Skin epidermis (tissue), 12 donors: ENCODE measurements around the gene ENTPD6.

Experiments
- H3K27ac ChIP-seq, 21 experiments: fragments of 200-600 bp; sonication (generic) in 11 of 21; one replicate each; pipeline ENCODE4 v1.5.0; 2020; ENCODE audit warnings: mild to moderate bottlenecking in 3 of 21, inconsistent platforms in 2 of 21, moderate library complexity in 2 of 21
- H3K4me3 ChIP-seq, 7 experiments: fragments of 200-600 bp; sonication (generic) in 2 of 7; one replicate each; pipeline ENCODE4 v1.5.0; 2020; ENCODE audit warnings: inconsistent platforms in 2 of 7, mild to moderate bottlenecking in 2 of 7, moderate library complexity in 1 of 7

Gene ENTPD6

DNA sequence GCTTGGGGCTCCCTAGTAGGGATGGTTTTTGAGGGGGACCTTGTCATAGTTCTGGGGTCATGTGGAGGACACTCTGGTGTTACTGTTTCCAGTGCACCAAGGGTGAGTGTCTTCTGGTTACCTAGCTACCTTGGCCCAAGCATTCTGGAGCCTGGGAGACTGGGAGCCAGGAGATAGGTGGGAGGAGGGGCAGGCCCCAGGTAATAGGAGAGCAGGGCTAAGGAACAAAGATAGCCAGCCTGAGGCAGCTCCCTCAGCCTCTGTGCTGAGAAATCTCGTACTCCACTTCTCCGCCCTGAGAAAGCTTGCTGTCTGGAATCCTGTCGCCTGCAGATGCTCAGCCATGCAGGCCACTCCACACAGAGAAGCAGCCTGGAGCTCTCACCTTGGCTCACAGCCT lies 8.3 kb upstream of the ENTPD6 start:
- Histone ChIP-seq H3K4me3 (no peak overlapping the region), H3K27ac (no peak overlapping the region)

DNA sequence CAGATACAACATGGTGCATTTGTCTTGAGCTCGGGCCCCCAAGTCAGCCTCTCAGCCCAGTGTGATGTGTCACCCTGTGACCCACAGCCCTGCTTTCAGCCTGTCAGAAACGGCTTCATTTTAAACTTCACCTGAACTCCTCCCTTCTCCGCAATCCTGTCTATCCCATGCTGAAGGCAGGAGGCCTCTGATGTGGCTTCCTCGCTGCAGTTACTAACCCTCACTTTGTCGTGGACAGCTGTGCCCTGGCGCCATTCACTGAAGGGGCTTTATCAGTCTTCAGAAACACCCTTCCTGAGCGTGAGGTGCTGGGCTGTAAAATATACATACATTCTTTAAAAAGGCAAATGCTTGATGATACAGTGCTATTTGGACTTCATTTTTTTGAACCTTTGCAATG lies 7.9 kb upstream of the ENTPD6 start:
- H3K27ac ChIP-seq: no peak overlapping the region
- H3K4me3 ChIP-seq: no peak overlapping the region

DNA sequence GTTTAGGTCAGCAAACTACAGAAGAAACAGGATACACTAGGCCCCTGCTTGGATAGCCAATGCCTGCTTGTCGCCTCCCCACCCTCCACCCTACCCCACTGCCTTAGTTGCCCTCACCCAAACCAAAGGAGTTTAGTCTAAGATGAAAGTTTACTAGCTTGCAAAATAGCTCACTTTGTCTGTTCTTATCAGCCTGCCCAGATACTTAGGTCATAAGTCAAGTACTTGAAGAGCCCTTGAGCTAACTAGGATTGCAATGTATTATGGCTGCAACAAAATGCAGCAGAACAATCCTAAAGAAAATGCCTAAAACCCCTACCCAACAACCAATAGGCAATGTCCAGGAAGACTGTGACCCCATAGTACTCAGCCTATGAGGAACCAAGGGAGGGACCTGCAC lies 7.3 kb upstream of the ENTPD6 start:
- no peak overlapping the region for H3K27ac ChIP-seq

DNA sequence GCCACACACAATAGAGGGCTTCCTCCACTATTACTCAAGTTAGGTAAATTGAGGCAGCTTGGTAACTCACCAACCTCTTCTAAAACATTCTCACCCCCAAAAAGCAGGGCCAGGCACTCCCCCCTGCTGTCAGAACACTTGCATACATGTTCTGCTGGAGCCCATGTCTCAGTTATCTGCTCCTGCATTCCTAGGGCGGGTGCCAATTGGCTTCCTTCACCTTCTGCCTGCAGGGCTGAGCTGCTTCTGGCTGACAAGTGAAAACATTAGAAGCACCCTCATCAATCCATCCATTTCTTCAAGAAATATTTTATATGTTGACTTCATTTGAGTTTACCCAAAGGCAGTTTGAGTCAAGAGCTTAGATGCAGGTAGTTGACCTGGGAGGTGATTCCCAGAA lies 4.5 kb upstream of the ENTPD6 start:
- H3K4me3 ChIP-seq: no peak overlapping the region
- no peak overlapping the region for H3K27ac ChIP-seq

More for the DNA sequence above, 7.3 kb upstream of the ENTPD6 start:
- no peak overlapping the region for H3K4me3 ChIP-seq

DNA sequence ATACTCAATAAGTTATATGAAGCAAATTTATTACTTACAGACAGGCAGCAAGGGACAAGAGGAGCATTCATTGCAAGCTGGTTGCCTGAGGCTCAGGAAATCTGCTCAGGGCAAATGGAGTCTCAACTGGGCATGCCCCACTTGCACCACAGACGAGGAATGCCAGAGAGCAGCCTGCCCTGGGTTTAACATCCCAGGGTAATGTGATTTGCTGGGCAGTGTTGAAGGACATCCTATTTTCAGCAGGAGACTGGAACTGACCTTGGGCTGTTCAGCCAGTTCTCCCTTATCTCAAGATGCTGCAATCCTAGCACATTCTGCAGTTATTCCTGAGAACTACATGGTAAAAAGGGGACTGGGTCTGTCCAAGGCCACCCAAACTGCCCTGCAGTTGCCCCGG lies 3.8 kb upstream of the ENTPD6 start:
- no peak overlapping the region for H3K4me3 ChIP-seq

DNA sequence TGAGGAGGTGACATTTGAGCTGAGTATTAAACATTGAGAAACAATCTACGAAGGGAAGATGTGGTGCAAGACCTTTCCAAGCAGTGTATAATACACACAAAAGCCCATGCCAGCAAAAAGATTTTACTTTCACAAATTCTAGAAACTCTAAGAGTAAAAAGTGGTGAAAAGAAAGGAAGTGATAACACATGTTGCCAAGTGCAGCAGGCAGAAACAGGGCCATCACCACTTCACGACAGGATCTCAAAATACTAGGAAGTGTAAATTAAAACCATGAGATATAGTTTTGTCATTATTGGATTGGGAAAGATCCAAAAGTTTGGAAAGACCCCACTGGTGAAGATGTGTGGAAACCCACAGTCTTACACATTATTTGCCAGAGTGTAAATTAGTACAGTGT lies 1.7 kb upstream of the ENTPD6 start:
- Histone ChIP-seq H3K4me3 (no peak overlapping the region), H3K27ac (no peak overlapping the region)

More for the DNA sequence above, 3.8 kb upstream of the ENTPD6 start:
- peak overlapping the region in 1 of 21 experiments; percentile 50 for H3K27ac ChIP-seq

DNA sequence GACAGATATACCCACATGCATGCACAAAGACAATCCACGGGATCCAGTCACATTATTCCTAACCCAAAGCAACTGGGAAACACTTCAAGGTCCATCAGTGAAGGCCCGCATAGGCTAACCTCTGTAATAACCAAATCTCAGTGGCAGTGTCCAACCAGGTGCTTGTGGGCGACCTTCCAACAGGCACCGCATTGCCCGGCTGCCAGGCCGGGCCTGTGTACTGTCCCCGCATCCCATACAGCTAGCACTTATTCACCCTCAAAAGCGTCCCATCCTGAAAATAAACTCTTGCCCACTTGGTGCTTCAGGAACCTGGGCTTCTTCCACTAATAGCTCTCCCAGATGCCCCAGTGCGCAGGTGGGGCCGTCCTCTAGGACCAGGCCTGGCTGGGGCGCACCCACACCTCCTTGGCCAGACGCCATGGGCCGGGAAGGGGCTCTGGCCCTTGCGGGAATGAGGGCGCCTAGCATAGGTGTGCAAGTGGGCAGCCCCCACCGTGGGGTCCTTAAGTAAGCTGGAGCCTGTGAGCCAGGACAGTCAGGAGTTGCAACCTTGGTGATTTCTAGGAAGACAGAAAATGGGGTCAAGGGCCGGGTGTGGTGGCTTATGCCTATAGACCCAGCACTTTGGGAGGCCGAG lies 1.1 kb upstream of the ENTPD6 start:
- peak overlapping the region in 1 of 7 experiments; percentile 89 for H3K4me3 ChIP-seq
- H3K27ac ChIP-seq: peak overlapping the region in 4 of 21 experiments; percentile 77 to 96 (median 90)

DNA sequence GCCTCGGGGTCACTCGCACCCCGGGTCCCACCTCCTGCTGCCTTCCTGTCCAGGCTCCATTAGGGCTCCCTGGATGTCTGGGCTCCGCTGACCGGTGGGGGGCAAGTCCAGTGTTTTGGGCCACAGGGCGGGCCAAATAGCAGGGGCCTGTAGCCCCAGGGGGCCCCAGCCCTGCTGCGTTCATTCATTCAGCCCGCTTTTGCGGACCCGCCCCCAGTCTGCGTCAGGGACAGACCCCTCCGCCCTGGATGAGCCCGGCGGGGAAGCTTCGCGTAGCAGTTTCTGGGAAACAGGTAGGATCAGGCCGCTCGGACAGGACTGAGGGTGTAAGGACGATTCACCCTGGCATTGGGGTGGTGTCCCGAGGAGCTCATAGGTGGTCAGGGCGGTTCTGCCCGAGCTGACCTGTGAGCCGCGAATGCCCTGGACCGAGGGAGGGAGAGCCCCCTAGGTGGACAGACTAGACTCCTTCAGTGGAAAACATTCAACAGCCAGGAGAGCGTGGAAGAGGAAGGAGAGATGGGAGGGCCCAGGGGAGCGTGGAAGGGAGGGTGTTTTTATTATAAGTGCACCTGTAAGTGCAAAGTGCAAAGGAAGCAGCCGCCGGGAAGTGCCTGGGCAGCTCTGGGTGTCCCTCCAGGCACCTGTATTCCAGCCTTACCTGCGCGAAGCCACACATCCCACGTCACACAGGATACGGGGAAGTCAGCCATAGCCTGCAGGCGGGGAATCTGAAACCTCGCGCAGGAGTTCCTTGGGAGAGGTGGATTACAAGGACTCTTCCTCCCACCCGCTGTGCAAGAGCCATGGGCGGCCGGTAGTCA lies 662 bp downstream of the ENTPD6 start:
- H3K27ac ChIP-seq: peak overlapping the region; percentile 53 to 96 (median 87)
- peak overlapping the region; percentile 62 to 95 (median 85) for H3K4me3 ChIP-seq

DNA sequence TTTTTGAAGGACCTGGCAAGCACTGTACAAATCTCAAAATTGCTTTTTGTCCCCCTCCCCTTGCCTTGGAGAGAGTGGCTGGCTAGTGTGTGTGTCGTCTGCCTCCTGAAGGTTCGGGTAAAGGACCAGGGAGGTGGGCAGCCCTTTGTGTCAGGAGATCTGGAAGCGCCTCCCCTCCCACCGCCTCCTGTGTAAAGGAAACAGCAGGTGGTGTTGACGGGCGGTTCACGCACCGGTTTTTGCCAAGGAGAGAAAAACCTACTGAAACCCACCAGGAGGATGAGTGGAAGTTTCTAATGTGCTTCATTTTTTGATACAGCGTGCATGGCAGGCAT lies 1.2 kb downstream of the ENTPD6 start:
- peak overlapping the region in 10 of 21 experiments; percentile 77 to 96 (median 90) for H3K27ac ChIP-seq

DNA sequence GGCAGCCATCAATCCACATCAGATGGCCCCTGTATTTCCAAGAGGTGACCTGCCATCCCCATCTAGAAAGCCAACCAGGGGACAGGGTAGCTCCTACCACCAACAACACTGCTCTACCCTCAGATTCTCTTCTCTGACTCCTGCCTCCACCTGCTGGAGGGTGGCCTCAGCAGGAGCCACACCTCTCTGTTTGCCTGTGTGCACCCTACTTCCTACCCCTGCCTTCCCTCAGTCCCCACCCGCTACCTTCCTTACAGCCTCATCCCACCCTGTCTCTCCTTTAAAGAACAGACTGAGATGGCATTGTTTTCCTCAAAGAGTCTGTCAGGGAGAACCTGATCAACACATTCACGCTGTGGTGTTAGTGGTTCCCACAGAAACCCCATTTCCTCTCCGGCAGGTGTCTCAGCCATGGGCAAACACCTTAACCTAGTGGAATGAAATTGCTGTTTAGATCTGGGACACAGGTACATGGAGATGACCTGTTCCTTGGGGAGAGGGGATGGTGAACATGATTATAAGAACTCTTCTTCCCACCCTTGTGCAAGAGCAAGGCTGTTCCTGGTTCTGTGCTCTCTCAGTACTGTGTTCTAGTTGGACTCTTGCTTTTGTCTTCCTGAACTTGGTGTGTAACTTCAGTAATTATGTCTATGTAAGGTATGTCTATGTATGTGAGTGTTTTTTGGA lies 1.8 kb downstream of the ENTPD6 start:
- Histone ChIP-seq H3K27ac (peak overlapping the region in 3 of 21 experiments; percentile 86 to 95 (median 87)), H3K4me3 (peak overlapping the region in 2 of 7 experiments; percentile 89 to 95)

More for the DNA sequence above, 1.2 kb downstream of the ENTPD6 start:
- peak overlapping the region; percentile 62 to 95 (median 85) for H3K4me3 ChIP-seq

DNA sequence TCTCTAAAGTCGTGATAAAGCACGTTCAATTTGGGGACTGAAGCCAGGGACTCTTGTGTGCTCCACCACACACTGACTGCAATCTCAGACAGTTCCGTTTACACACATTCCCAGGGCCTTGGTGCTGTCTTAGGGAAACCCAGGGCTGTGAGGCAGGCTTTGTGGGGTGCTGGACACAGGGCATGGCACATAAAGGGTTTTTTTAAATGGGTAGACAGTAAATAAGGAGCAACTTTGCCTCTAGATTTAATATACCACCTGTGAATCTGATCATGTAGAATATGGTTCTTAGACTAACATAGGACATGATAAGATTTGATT lies 2.3 kb downstream of the ENTPD6 start:
- Histone ChIP-seq H3K27ac (peak overlapping the region in 1 of 21 experiments; percentile 87), H3K4me3 (no peak overlapping the region)

DNA sequence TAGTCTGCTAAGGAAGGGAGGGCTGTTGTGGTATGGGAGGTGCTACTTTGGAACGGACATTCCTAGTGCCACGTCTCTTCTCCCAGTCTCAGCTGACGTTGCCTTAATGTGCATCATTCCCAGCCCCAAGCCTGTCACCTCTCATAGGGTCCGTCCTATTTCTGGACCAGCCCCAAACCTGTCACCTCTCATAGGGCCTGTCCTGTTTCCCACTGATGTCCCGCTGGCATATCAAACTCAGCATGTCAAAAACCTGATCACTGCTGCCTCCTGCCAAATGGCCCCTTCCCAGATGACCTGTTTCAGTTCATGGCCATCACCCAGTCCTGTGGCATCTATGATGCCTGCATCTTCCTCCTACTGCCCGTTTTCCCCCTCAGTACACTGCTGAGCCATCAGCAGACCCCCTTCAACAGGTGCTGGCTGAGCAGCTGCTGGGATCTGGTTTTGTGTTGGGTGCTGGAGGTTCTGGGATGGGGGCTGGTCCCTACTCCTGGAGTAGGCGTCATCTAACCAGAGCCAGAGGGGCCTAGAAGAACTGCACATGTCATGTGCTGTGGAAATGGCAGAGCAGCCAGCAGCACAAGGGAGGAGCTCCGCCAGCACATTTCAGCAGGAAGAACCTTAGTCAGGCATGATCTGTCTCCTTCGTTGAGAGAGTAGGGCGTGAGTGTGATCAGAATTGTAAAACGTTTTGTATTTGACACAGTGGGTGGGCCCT lies 3.3 kb downstream of the ENTPD6 start:
- H3K27ac ChIP-seq: peak overlapping the region in 2 of 21 experiments; percentile 4 to 9
- H3K4me3 ChIP-seq: no peak overlapping the region

DNA sequence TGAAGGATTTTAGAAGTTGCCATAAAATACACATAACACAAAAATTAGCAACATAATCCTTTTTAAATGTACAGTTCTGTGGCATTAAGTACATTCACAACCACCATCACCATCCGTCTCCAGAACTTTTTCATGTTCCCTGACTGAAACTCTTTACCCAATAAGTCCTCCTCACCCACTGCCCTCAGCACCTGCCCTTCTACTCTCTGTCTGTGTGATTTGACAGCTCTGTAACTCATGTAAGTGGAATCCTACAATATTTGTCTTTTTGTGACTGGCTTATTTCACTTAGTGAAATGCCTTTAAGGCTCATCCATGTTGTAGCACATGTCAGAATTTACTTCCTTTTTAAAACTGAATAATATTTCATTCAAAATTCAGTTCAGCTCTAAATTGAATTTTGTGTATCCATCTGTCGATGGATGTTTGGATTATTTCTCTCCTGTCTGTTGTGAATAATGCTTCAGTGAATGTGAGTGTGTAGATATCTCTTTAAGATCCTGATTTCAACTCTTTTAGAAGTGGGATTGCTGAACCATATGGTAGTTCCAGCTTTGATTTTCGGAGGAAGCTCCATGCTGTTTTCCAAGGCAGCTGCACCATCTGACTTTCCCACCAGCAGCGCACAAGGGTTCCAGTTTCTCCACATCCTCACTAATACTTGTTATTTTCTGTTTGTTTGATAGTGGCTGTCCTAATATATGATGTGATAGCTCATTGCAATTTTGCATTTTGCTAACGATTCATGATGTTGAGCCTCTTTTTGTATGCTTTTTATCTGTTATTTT lies 4.2 kb downstream of the ENTPD6 start:
- Histone ChIP-seq H3K4me3 (no peak overlapping the region), H3K27ac (peak overlapping the region in 2 of 21 experiments; percentile 4 to 9)

DNA sequence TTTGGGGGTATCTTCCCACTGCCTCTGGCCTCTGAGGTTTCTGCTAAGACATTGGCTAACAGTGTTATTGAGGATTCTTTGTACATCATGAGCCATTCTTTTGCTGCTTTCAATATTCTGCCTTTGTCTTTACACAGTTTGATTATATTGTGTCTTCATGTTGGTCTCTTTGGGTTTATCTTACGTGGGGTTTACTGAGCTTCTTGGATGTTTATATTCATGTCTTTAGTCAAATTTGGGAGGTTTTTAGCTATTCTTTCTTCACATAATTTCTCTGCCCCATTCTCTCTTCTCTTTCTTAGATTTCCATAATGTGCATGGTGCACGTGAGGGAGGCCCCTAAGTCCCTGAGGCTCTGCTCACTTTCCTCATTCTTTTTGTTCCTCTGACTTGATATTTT lies 7.6 kb downstream of the ENTPD6 start:
- Histone ChIP-seq H3K27ac (peak overlapping the region in 1 of 21 experiments; percentile 3), H3K4me3 (no peak overlapping the region)

DNA sequence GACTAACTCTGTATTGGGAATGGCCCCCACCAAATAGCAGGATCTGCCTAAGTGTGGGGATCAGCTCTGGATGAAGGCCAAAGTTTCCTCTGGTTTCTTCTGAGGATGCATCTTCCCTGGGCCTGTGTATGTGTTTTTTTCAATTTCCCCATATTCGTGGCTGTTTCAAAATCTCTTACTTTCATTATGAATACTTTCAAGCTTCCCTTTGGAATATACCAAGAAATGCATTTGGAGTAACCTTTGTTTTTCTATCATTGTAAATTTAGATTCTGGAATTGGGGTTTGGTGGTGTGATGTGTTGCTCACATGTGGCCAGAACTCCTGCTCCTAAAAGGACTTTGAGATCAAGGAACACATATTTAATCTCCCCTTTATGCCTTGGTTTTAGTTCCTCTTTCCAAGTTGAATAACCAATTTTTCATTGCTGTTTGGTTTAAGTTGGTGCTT lies 8.4 kb downstream of the ENTPD6 start:
- Histone ChIP-seq H3K4me3 (no peak overlapping the region), H3K27ac (peak overlapping the region in 2 of 21 experiments; percentile 54 to 63)

DNA sequence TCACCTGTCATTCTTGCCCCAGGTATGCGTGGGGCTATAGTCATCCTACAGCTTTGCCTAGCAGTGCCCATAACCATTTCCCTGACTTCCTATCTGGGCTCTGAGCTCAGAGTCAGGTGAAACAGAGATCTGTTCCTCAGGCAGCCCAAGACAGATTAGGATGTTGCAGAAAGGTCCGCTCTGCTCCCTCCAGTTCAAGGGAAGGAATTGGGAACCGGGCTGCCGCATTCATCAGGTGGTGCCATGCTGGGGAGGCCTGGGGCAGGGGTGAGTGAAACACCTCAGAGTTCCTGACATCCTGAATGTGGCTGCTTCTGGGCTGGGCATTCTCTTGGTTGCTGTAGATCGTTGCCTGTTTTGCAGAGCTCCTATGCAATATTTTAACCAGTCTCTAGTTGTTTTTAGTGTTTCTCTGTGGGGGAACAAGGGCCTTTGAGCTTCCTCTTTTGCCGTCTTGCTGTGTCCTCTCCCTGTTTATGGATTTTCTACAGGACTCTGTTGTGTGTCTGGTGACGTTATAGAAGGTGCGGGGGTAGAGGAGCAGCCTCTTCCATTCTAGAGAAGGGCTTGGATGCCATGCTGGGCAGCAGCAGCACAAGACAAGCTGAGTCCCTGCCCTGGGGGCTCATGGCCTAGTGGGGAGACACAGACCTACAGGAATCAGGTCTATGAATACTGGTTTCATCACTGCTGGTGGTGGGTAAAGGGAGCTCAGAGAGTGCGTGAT lies 9.2 kb downstream of the ENTPD6 start:
- H3K27ac ChIP-seq: peak overlapping the region in 11 of 21 experiments; percentile 12 to 79 (median 43)

DNA sequence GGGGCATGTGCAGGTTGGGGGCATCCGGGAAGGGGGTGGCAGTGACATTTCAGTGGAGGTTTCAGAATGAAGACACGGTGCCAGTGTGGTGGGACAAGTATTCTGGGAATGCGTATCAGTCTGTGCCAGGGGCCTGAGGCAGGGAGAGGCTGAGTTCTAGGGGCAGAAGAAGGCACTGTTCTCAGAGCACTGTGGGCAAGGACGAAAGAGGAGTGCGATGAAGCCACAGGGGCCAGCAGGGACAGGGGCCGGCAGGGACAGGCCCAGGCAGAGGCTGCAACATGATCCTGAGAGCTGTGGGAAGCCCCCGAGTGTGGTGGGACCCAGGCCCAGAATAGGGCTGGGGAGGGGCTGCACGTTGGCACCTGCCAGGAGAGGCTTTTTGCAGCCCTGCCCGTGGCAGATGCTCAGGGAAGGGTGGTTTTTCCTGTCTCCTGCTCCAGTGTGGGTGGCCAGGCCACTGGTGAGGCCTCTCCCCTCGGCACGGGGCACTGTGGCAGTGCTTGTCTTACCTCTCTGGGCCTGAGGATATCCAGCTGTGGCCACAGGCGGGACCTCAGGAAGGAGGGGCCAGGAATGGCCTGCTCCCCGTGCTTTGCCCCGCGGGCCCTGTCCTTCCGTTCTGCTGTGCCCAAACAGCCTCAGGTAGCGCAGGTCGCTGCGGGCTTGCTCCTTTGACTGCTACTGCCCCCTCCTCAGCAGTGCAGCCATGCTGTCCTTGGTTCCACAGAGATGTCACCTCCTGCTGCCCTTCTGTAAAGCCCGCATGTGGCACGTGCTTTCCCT lies 10.0 kb downstream of the ENTPD6 start:
- H3K27ac ChIP-seq: peak overlapping the region in 9 of 21 experiments; percentile 13 to 79 (median 40)
- no peak overlapping the region for H3K4me3 ChIP-seq

More for the DNA sequence above, 9.2 kb downstream of the ENTPD6 start:
- H3K4me3 ChIP-seq: no peak overlapping the region

DNA sequence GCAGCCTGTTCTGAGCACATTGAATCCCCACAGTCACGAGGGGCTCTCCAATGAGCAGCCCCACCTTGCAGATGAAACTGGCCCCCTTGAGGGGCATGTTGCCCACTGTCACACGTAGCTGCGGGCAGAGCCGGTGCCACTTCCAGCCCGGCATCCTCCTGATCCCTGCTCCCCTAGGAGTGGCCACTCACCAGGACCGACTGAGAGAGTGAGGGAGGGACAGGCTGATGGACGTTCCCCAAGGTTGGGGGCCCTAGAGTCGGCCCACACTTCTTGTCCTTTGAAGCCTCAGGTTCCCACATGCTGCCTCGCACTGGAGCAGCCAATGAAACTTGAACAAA lies 10.5 kb downstream of the ENTPD6 start:
- peak overlapping the region in 3 of 21 experiments; percentile 17 to 79 (median 40) for H3K27ac ChIP-seq
- no peak overlapping the region for H3K4me3 ChIP-seq
